ENCODE data around the gene SLC24A3. TPM values are rescaled to one million over a fixed set of nuclear protein-coding genes. Genes with fewer than 3 reads are reported as not detected.

SLC24A3 gene
- total and polyA plus RNA-seq, 2 experiments from 2014 or later, result 0.48 to 1.7 TPM

- H3K4me2 ChIP-seq, result peak overlapping the region; percentile 94
- H3K36me3 ChIP-seq (replicated peaks; ENCODE audit: insufficient read depth, low read depth), result no peaks in the 10 kb centered on the region
- no peak overlapping the region for H3K27ac ChIP-seq
- DNase-seq (ENCODE audit: low spot score), result peak; percentile 46
- H3K9me3 ChIP-seq (ENCODE audit: low read depth), result no peaks in the 10 kb centered on the region
- H4K20me1 ChIP-seq (ENCODE audit: insufficient read depth, poor library complexity, severe bottlenecking), result no peaks in the 10 kb centered on the region
- H3K4me1 ChIP-seq (ENCODE audit: insufficient read depth), result peaks cover 4% of the 10 kb centered on the region
- no peaks in the 10 kb centered on the region for H3K79me2 ChIP-seq
- 8% methylated on average over 48 of the region's 66 CpGs for WGBS (ENCODE audit: low lambda C conversion rate, missing lambda C conversion rate)
- H3K4me3 ChIP-seq, result peak overlapping the region; percentile 29
- no peaks in the 10 kb centered on the region for H3K9me2 ChIP-seq (replicated peaks; ENCODE audit: insufficient read depth)
- peak overlapping the region; percentile 63 for H2AFZ ChIP-seq
- TF ChIP-seq EZH2phosphoT487 (IDR thresholded peaks at IDR 0.05; ENCODE audit: low read depth, severe bottlenecking, unreplicated experiment), result no peak
- TF ChIP-seq EZH2 (IDR thresholded peaks at IDR 0.05; ENCODE audit: borderline replicate concordance), result no peak
- TF ChIP-seq, protein P1, sequence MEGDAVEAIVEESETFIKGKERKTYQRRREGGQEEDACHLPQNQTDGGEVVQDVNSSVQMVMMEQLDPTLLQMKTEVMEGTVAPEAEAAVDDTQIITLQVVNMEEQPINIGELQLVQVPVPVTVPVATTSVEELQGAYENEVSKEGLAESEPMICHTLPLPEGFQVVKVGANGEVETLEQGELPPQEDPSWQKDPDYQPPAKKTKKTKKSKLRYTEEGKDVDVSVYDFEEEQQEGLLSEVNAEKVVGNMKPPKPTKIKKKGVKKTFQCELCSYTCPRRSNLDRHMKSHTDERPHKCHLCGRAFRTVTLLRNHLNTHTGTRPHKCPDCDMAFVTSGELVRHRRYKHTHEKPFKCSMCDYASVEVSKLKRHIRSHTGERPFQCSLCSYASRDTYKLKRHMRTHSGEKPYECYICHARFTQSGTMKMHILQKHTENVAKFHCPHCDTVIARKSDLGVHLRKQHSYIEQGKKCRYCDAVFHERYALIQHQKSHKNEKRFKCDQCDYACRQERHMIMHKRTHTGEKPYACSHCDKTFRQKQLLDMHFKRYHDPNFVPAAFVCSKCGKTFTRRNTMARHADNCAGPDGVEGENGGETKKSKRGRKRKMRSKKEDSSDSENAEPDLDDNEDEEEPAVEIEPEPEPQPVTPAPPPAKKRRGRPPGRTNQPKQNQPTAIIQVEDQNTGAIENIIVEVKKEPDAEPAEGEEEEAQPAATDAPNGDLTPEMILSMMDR (IDR thresholded peaks at IDR 0.05; ENCODE audit: poor library complexity), result no peak
- H3K27me3 ChIP-seq, result peaks cover 56% of the 10 kb centered on the region
These were observed 577 bp upstream of the SLC24A3 start for GRCh38 chr20:19211661-19212468.

DNA sequence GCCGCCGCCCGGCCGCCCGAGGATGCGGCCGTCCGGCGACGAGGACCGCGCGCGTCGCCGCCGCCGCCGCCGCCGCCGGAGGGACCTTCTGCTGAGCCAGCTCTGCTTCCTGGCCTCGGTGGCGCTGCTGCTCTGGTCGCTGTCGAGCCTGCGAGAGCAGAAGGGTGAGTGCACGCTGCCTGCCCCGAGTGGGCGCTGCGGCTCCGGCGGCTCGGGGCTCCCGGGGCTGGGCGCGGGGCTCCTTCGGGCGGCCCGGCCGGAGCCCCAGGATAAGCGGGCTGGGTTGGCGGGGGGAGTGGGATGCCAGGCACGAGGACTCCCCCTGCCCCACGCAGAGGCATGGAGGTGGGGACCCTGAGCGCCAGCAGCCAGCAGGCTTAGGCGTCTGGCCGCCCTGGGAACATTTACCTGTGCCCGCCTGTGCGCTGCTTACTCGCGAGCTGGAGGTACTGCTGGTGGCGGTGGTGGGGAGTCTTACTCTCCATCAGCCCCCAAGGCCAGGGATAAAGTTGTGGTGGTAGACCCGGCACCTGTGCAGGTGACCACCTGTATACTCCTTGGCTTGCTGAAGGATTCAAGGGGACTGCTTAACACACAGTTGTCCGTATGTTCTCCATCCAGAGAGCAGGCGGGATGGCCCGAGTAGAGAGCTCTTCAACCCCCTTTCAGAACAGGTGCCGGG lies 520 bp downstream of the SLC24A3 start:
- Histone ChIP-seq H3K36me3 (replicated peaks; ENCODE audit: insufficient read depth, low read depth) (no peaks in the 10 kb centered on the region), H3K27ac (no peak overlapping the region), H2AFZ (peak overlapping the region; percentile 35), H3K4me1 (ENCODE audit: insufficient read depth) (peaks cover 4% of the 10 kb centered on the region), H3K27me3 (peaks cover 55% of the 10 kb centered on the region), H3K4me2 (peak overlapping the region; percentile 92), H4K20me1 (ENCODE audit: insufficient read depth, poor library complexity, severe bottlenecking) (no peaks in the 10 kb centered on the region), H3K79me2 (no peaks in the 10 kb centered on the region), H3K9me2 (replicated peaks; ENCODE audit: insufficient read depth) (no peaks in the 10 kb centered on the region), H3K9me3 (ENCODE audit: low read depth) (no peaks in the 10 kb centered on the region), H3K4me3 (peak overlapping the region; percentile 33)
- peak; percentile 86 for DNase-seq (ENCODE audit: low spot score)
- no peak for TF ChIP-seq EZH2phosphoT487 (IDR thresholded peaks at IDR 0.05; ENCODE audit: low read depth, severe bottlenecking, unreplicated experiment)
- TF ChIP-seq, protein P1 (IDR thresholded peaks at IDR 0.05; ENCODE audit: poor library complexity), result peak; percentile 56
- no peak for TF ChIP-seq EZH2 (IDR thresholded peaks at IDR 0.05; ENCODE audit: borderline replicate concordance)
- WGBS (ENCODE audit: low lambda C conversion rate, missing lambda C conversion rate), result 13% methylated on average over 22 of the region's 58 CpGs

- no peaks in the 10 kb centered on the region for H3K9me3 ChIP-seq (ENCODE audit: low read depth)
- H3K36me3 ChIP-seq (replicated peaks; ENCODE audit: insufficient read depth, low read depth), result no peaks in the 10 kb centered on the region
- H4K20me1 ChIP-seq (ENCODE audit: insufficient read depth, poor library complexity, severe bottlenecking), result no peaks in the 10 kb centered on the region
- H3K4me2 ChIP-seq, result no peak overlapping the region
- peaks cover 4% of the 10 kb centered on the region for H3K4me1 ChIP-seq (ENCODE audit: insufficient read depth)
- 87% methylated on average over 11 of the region's 11 CpGs for WGBS (ENCODE audit: low lambda C conversion rate, missing lambda C conversion rate)
- H3K4me3 ChIP-seq, result no peak overlapping the region
- TF ChIP-seq EZH2 (IDR thresholded peaks at IDR 0.05; ENCODE audit: borderline replicate concordance), result no peak
- TF ChIP-seq EZH2phosphoT487 (IDR thresholded peaks at IDR 0.05; ENCODE audit: low read depth, severe bottlenecking, unreplicated experiment), result no peak
- TF ChIP-seq, protein P1 (IDR thresholded peaks at IDR 0.05; ENCODE audit: poor library complexity), result no peak
- DNase-seq (ENCODE audit: low spot score), result no peak
- no peak overlapping the region for H3K27ac ChIP-seq
- H3K9me2 ChIP-seq (replicated peaks; ENCODE audit: insufficient read depth), result no peaks in the 10 kb centered on the region
- H3K27me3 ChIP-seq, result peaks cover 52% of the 10 kb centered on the region
- no peaks in the 10 kb centered on the region for H3K79me2 ChIP-seq
- H2AFZ ChIP-seq, result no peak overlapping the region
These were observed 1.6 kb downstream of the SLC24A3 start for GRCh38 chr20:19213946-19214490.
